ENCODE results near the gene TNFRSF8. TPM values are rescaled to one million over a fixed set of nuclear protein-coding genes. Genes with fewer than 3 reads are reported as not detected.

The TNFRSF8 gene
- total RNA-seq, 1 experiment from 2014 or later = 0.30 TPM

DNA sequence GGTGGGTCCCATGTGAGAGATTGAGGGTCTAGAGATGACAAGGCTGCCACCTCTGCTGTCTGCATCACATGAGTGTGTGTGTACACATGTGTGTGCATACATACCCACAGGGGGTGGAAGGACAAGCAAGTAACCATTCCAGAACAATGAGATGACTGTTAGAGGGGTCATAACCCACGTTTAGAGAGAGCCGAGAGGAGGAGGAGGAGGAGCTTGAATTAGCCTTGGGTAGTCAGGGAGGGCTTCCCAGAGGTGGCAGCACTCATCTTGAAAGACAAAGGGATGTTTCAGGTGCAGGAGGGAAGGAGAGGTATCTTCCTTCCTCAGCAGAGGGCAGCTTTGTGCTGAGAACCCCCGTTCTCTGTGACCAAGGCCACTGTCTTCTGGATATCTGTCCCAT, 125.0 kb downstream of the TNFRSF8 start:
- in situ Hi-C loops (cut with HindIII; ENCODE audit: low pct_unique_long_range_greater_than_20kb, low sequenced_read_pairs) = no loop called here
- no peak for DNase-seq (ENCODE audit: low read depth)

GRCh38 chr1:12188657-12189327, 125.7 kb downstream of the TNFRSF8 start:
- in situ Hi-C loops (cut with HindIII; ENCODE audit: low pct_unique_long_range_greater_than_20kb, low sequenced_read_pairs) = no loop called here
- no peak for DNase-seq (ENCODE audit: low read depth)

DNA sequence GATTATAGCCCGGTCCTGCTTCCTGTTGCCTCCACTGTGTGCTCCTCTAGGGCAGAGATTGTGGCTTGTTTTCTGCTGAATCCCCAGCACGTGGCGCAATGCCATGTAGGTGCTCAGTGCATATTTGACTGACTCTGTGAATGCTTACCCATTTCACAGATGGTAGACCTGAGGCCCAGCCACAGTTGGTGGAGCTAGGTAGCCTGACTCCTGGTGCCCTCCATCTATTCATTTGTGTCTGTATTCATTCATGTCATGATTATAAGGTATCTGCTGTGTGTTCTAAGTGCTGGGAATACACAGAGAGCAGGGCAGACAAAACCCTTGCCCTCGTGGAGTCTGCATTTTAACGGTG, 126.2 kb downstream of the TNFRSF8 start:
- in situ Hi-C loops (cut with HindIII; ENCODE audit: low pct_unique_long_range_greater_than_20kb, low sequenced_read_pairs) = no loop called here
- no peak for DNase-seq (ENCODE audit: low read depth)

GRCh38 chr1:12191242-12192032, 128.3 kb downstream of the TNFRSF8 start:
- DNase-seq (ENCODE audit: low read depth) = no peak
- in situ Hi-C loops (cut with HindIII; ENCODE audit: low pct_unique_long_range_greater_than_20kb, low sequenced_read_pairs) = no loop called here

Other genes starting within 250 kb of the TNFRSF8 start
- not detected in 2 replicates for gene NPPA, start 215.5 kb upstream of the TNFRSF8 start, total RNA-seq (2014; rRNA removed; shearing (Covaris generic); ENCODE audit: low replicate concordance)
- not detected in 2 replicates for gene NPPB, start 204.4 kb upstream of the TNFRSF8 start, total RNA-seq (2014; rRNA removed; shearing (Covaris generic); ENCODE audit: low replicate concordance)
- 69.9 and 82.2 TPM in 2 replicates for gene KIAA2013, start 136.9 kb upstream of the TNFRSF8 start, total RNA-seq (2014; rRNA removed; shearing (Covaris generic); ENCODE audit: low replicate concordance)
- 130 and 153 TPM in 2 replicates for gene PLOD1, start 128.6 kb upstream of the TNFRSF8 start, total RNA-seq (2014; rRNA removed; shearing (Covaris generic); ENCODE audit: low replicate concordance)
- 21.9 and 26.4 TPM in 2 replicates for gene MFN2, start 82.9 kb upstream of the TNFRSF8 start, total RNA-seq (2014; rRNA removed; shearing (Covaris generic); ENCODE audit: low replicate concordance)
- gene MIIP, start 43.8 kb upstream of the TNFRSF8 start, total RNA-seq (2014; rRNA removed; shearing (Covaris generic); ENCODE audit: low replicate concordance) = 23.1 and 35.8 TPM in 2 replicates
- 2.8 and 7.3 TPM in 2 replicates for gene TNFRSF1B, start 103.7 kb downstream of the TNFRSF8 start, total RNA-seq (2014; rRNA removed; shearing (Covaris generic); ENCODE audit: low replicate concordance)
- gene VPS13D, start 166.7 kb downstream of the TNFRSF8 start, total RNA-seq (2014; rRNA removed; shearing (Covaris generic); ENCODE audit: low replicate concordance) = 11.1 and 16.0 TPM in 2 replicates

All from Caki2 (cell line).